Measurements from ENCODE around the gene ABCA4.

GRCh38 chr1:93964777-93965200, 156.2 kb downstream of the ABCA4 start:
- TF ChIP-seq, protein P1, sequence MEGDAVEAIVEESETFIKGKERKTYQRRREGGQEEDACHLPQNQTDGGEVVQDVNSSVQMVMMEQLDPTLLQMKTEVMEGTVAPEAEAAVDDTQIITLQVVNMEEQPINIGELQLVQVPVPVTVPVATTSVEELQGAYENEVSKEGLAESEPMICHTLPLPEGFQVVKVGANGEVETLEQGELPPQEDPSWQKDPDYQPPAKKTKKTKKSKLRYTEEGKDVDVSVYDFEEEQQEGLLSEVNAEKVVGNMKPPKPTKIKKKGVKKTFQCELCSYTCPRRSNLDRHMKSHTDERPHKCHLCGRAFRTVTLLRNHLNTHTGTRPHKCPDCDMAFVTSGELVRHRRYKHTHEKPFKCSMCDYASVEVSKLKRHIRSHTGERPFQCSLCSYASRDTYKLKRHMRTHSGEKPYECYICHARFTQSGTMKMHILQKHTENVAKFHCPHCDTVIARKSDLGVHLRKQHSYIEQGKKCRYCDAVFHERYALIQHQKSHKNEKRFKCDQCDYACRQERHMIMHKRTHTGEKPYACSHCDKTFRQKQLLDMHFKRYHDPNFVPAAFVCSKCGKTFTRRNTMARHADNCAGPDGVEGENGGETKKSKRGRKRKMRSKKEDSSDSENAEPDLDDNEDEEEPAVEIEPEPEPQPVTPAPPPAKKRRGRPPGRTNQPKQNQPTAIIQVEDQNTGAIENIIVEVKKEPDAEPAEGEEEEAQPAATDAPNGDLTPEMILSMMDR (IDR thresholded peaks at IDR 0.05; ENCODE audit: poor library complexity): no peak
- no peak for TF ChIP-seq EZH2 (IDR thresholded peaks at IDR 0.05; ENCODE audit: borderline replicate concordance)
